Measurements from ENCODE around the gene HLCS.

Gene HLCS

GRCh38 chr21:36701756-36702621, 264.5 kb downstream of the HLCS start:
- no peak for DNase-seq (ENCODE audit: low read depth)
- H3K4me3 ChIP-seq (ENCODE audit: control insufficient read depth, low read depth, low read length) = no peak overlapping the region

GRCh38 chr21:36700971-36701755, 265.3 kb downstream of the HLCS start:
- no peak for TF ChIP-seq CTCF (conservative IDR thresholded peaks at IDR 0.05; ENCODE audit: control insufficient read depth, insufficient read depth, low read depth, low read length)
- no peak overlapping the region for H3K4me3 ChIP-seq (ENCODE audit: control insufficient read depth, low read depth, low read length)
- DNase-seq (ENCODE audit: low read depth) = no peak

More at GRCh38 chr21:36701756-36702621, 264.5 kb downstream of the HLCS start:
- no peak for TF ChIP-seq CTCF (conservative IDR thresholded peaks at IDR 0.05; ENCODE audit: control insufficient read depth, insufficient read depth, low read depth, low read length)
